Suprapubic skin (tissue), 4 donors: ENCODE data around the gene MUC2.

Experiments used
- EP300 ChIP-seq: sonication (generic); formaldehyde crosslinking; IDR thresholded peaks from one replicate; pipeline ENCODE4 v1.6.1; 2017; ENCODE audit warnings: antibody characterized with exemption
- POLR2A ChIP-seq, 2 donors: fragments of 450-650 bp; IDR thresholded peaks; one replicate each; pipeline ENCODE4 v1.6.1; 2017; ENCODE audit warnings: antibody characterized with exemption in 2 of 2, mild to moderate bottlenecking in 2 of 2, moderate library complexity in 2 of 2
- POLR2AphosphoS5 ChIP-seq, 3 donors: sonication (generic); formaldehyde crosslinking; IDR thresholded peaks; one replicate each; pipeline ENCODE4 v1.6.1; 2017; ENCODE audit warnings: antibody characterized with exemption in 3 of 3
- TF ChIP-seq, protein P1 (sequence below), 2 donors: fragments of 200-600 bp in 1 of 2; fragments of 450-650 bp in 1 of 2; sonication (generic) in 1 of 2; IDR thresholded peaks; one replicate each; pipeline ENCODE4 v1.5.1; 2016 to 2019; ENCODE audit warnings: antibody characterized with exemption in 2 of 2, mild to moderate bottlenecking in 1 of 2, moderate library complexity in 1 of 2

GRCh38 chr11:1075341-1075911, 752 bp downstream of the MUC2 start:
- TF ChIP-seq, protein P1, sequence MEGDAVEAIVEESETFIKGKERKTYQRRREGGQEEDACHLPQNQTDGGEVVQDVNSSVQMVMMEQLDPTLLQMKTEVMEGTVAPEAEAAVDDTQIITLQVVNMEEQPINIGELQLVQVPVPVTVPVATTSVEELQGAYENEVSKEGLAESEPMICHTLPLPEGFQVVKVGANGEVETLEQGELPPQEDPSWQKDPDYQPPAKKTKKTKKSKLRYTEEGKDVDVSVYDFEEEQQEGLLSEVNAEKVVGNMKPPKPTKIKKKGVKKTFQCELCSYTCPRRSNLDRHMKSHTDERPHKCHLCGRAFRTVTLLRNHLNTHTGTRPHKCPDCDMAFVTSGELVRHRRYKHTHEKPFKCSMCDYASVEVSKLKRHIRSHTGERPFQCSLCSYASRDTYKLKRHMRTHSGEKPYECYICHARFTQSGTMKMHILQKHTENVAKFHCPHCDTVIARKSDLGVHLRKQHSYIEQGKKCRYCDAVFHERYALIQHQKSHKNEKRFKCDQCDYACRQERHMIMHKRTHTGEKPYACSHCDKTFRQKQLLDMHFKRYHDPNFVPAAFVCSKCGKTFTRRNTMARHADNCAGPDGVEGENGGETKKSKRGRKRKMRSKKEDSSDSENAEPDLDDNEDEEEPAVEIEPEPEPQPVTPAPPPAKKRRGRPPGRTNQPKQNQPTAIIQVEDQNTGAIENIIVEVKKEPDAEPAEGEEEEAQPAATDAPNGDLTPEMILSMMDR (IDR thresholded peaks at IDR 0.05) = no peak
- no peak for TF ChIP-seq POLR2AphosphoS5 (IDR thresholded peaks at IDR 0.05)
- TF ChIP-seq POLR2A (IDR thresholded peaks at IDR 0.05) = no peak
- TF ChIP-seq EP300 = no peak
